ENCODE measurements around the gene AUNIP.

The AUNIP gene, protein sequence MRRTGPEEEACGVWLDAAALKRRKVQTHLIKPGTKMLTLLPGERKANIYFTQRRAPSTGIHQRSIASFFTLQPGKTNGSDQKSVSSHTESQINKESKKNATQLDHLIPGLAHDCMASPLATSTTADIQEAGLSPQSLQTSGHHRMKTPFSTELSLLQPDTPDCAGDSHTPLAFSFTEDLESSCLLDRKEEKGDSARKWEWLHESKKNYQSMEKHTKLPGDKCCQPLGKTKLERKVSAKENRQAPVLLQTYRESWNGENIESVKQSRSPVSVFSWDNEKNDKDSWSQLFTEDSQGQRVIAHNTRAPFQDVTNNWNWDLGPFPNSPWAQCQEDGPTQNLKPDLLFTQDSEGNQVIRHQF

GRCh38 chr1:25858906-25859789 is at the start of gene AUNIP:
AUNIP (minus strand) TSS chr1:25859457; CDS start chr1:25859357, 100 bp downstream.
- peak; percentile 48 for DNase-seq

GRCh38 chr1:25909040-25909439 is 49.8 kb upstream of the AUNIP start:
- no peak for DNase-seq

DNA sequence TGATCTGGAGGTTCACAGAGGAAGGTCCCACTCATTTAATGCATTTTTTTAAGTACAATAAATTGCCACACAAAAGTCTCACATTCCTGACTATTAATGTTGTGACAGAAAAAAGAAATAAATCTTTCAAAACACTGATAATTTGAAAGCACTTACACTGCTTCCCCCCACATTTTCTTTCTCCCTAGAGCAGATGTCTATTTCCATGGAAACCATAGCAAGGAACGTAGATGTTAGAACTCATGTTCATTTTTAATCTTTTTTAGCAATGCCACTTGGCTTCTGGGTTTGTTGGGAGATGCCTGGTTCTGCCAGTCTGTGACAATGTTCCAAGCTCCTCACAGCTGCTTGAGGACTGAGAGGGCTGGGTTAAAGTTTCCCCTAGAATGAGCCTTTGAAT is 48.9 kb upstream of the AUNIP start:
- no peak for DNase-seq

- DNase-seq: no peak
These were observed 48.3 kb upstream of the AUNIP start for GRCh38 chr1:25907601-25908000.

GRCh38 chr1:25906644-25907300 is 47.5 kb upstream of the AUNIP start:
- DNase-seq: peak; percentile 79

- DNase-seq: peak; percentile 87
These were observed 46.7 kb upstream of the AUNIP start, which contains the start of gene STMN1 for GRCh38 chr1:25905680-25906643. STMN1 (minus strand) TSS chr1:25906419; CDS start chr1:25904676, 1,743 bp downstream.

DNA sequence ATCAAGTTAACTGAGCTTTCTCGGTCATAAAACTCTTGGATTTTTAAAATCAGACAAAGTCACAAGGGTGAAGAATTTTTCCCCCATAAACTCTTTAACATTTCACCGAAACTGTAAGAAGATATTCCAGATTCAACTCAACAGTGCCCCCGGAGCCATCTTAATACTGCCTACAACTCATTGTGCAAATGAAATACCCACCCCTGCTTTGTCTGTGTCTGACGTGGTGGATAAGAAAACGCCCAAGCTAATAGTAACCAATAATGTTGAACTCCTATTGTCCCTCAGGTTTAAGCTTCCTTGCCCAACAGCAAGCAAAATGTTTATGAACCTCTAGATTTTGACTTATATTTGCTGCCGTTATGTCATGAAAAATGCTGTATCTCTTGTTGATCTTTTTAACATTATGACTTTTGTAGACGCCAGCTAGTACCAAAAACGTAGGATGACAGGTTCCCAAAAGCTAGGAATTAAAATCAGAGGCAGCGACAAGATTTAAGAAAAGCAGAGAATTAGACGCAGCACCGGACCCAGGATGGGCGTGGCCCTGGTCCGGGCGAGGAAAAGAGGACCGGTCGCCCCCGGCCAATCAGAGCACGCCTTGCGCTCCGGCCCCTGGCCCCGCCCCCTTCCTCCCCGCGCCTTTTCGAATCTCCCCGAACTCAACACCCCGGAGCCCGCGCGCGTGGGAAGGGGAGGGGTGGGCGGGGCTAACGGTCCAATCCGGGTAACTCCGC is 45.9 kb upstream of the AUNIP start:
- DNase-seq: peak; percentile 95

GRCh38 chr1:25903986-25904385 is 44.7 kb upstream of the AUNIP start:
- no peak for DNase-seq

DNA sequence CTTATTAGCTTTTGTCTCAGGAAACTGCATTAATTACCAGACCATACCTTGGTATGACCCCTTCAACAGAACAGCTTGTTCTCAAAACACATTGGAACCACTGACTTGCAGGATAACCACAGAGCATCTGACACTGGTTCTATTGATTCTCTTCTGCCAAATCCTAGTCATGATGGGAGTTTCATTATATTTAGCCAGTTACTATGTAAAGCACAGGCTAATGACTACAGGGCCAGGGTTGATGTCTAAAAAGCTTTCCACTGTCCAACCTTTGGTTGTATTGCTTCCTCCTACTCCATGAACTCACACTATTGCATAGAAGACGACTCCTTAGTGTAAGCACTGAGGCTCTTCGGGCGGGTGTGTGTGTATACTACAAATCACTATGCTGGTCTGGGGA is 43.2 kb upstream of the AUNIP start:
- no peak for DNase-seq

GRCh38 chr1:25900219-25900618 is 41.0 kb upstream of the AUNIP start:
- no peak for DNase-seq

GRCh38 chr1:25899792-25900191 is 40.5 kb upstream of the AUNIP start:
- DNase-seq: no peak

DNA sequence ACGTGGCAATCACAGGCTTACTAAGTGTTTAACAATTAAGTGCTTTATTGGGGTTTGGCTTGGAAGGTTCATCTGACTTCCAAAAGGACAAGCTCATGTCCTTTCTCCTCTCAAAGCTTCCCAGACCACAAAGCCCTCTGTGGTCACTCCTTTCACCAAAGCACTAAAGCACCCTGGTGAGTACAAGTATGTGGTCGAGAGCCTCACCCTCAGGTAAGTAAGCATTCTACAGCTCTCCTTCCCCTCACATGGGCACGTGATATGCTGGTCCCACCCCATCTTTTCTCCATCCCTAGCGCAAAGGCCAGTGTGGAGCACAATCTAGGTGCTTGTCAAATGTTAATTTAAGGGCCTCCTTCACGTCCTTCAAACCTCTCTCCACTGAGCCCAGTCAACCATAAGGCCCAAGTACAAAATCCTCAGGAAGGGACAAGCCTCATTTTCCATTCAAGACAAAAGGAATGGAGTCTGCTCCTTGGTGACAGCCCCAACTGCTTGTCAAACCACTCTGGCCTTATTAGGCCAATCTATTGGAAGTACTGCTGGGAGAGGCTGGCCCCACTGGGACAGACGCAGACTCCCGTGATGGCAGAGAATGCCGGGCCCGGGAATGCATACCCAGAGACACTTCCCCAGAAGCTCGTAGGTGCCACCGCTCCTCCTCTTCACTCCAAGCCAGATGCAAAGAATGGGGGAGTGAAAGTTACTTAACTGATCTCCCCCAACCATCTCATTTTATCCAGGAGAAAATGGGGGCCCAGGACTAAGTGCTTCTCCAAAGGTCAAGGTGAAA is 39.2 kb upstream of the AUNIP start:
- no peak for DNase-seq

- DNase-seq: no peak
These were observed 38.5 kb upstream of the AUNIP start for GRCh38 chr1:25897754-25898153.

- DNase-seq: no peak
These were observed 37.0 kb upstream of the AUNIP start for GRCh38 chr1:25896266-25896665.

DNA sequence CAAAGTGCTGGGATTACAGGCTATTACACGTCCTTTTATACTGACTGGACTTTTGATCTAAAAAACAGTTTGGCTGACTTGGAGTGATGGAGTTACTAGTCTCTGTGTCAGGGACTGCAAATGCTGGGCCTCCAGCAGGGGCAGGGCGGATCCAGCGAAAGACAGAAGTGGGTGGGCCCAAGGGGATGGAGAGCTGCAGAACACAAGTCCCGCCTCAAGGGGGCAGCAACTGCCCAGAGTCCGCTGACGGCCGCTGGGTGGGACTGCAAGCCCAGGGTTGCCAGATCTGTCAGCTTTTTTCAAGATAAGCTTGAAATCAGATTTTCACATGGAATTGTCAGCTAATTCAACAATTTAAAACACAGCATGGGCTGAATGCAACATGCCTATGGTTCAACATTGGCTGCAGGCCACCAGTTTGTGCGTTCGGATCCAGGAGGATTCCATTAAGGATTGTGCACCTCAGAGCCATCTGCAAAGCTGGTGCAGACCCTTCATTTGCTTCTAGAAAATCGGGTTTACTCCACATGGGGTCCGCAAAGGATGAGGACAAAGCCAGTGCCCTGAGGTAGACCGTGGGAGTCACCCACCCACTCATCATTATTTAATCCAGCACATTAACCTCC is 36.2 kb upstream of the AUNIP start:
- peak; percentile 95 for DNase-seq

GRCh38 chr1:25893116-25893515 is 33.9 kb upstream of the AUNIP start:
- no peak for DNase-seq

GRCh38 chr1:25891606-25892005 is 32.3 kb upstream of the AUNIP start:
- no peak for DNase-seq

DNA sequence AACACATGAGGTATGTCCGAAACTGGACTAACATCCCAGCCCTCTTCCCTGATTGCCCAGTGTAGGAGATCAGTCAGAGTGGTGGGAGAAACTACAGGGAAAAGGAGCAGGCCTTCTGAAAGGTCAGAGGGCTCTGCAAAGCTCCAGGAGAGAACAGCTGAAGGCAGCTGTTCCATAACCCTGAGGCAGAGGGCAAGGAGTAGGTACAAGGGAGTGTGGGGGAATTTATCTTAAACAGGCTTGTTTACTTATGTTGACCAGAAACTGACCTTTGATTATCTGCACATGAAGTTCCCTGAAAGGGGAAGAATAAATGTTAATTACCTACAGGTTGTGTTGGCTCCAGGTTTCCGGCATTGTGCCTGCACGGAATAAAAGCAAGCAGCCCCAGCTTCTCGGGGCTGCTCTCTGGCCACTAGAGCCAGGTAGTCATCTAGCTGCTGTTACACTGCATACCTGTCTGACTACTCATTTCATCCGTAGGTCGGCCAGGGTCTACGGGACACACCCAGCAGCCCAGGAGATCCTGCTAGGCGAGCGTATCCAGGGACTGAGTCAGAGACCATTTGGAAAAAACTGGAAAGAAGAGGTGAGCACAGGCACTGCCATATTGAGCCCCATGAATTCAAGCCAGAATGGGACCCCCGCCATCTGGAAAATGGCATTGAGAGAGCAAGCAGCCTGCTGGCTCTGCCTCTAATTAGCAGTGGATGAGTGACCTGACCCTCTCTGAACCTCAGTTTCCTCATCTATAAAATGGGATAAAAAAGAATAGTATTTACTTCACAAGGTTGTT is 31.2 kb upstream of the AUNIP start:
- no peak for DNase-seq

DNA sequence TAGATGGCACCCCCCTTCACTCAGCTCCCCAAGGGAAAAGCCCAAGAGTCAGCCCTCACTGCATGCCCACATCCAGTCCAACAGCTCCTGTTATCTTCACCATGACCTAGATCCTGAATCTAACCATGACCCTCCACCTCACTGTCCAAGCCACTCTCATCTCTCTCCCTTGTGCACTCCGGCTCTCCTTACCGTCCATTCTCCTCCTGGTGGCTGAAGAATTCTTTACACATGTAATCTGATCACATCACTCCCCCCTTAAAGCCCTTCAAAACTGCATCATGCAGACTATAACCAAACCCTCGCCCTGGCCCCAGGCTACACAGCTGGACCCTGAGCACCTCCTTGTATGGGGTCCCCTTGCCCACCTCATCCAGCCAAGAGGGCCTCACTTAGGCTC is 30.2 kb upstream of the AUNIP start:
- no peak for DNase-seq

Data from NCI-H1694 (cell line).